ENCODE results near the gene HMGB2. TPM values are rescaled to one million over a fixed set of nuclear protein-coding genes. Genes with fewer than 3 reads are reported as not detected.

HMGB2 gene
- total RNA-seq = 27.9 and 53.8 TPM in 2 replicates

DNA sequence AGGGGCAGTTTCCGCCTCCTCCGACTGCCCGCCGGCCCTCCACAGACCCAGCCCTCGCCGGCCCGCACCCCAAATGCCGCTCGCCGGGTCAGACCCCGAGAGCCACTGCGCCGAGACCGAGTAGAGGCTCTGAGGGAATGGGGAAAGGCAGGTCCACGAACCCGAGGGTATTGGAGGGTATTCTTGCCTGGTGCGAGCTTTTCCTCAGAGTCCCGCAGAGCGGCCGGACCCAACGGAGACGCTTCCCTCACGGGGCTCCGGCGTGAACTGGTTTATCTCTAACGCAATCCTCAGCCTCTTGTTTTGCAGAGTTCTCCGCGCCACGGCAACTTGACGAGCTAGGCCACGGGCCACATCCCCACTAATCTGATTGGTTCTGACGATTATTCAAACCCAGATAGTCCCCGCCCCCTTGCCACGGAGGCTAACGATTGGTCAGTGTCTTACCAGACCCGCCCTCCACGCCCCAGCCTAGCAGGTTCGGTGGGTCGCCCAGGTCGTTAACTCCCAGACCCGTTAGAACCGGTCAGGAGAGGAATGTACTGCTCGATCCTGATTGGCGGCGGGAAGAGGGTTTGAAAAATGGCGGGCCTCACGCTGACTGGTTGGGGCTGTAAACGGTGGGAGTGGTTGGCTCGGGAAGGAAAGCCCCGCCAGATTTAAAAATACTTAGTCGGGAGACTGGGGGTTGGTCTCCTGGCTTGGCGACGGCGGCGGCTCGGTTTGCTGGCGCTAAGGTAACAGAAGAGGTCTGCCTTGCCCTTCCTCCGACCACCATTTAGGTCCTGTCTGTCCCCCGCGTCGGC lies at the start of gene HMGB2:
TSS of gene HMGB2 (minus strand) at position 274 of the 806 bp plus-strand sequence. CDS start 709 bp downstream, outside the sequence.
- FAIRE-seq (peak; percentile 99), DNase-seq (ENCODE audit: low read depth) (peak; percentile 98)
- TF ChIP-seq, protein P1, sequence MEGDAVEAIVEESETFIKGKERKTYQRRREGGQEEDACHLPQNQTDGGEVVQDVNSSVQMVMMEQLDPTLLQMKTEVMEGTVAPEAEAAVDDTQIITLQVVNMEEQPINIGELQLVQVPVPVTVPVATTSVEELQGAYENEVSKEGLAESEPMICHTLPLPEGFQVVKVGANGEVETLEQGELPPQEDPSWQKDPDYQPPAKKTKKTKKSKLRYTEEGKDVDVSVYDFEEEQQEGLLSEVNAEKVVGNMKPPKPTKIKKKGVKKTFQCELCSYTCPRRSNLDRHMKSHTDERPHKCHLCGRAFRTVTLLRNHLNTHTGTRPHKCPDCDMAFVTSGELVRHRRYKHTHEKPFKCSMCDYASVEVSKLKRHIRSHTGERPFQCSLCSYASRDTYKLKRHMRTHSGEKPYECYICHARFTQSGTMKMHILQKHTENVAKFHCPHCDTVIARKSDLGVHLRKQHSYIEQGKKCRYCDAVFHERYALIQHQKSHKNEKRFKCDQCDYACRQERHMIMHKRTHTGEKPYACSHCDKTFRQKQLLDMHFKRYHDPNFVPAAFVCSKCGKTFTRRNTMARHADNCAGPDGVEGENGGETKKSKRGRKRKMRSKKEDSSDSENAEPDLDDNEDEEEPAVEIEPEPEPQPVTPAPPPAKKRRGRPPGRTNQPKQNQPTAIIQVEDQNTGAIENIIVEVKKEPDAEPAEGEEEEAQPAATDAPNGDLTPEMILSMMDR (IDR thresholded peaks at IDR 0.05; ENCODE audit: insufficient read depth, low read length, severe bottlenecking) = no peak
- Histone ChIP-seq H3K4me3 (ENCODE audit: low read depth, low read length) (peak within 1 kb of the TSS; percentile 91), H3K27me3 (ENCODE audit: control insufficient read depth, insufficient read depth, low read length) (no peaks in the 10 kb centered on the region), H3K36me3 (ENCODE audit: control insufficient read depth, insufficient read depth, low read length) (peaks cover 2% of the 10 kb centered on the region)

DNA sequence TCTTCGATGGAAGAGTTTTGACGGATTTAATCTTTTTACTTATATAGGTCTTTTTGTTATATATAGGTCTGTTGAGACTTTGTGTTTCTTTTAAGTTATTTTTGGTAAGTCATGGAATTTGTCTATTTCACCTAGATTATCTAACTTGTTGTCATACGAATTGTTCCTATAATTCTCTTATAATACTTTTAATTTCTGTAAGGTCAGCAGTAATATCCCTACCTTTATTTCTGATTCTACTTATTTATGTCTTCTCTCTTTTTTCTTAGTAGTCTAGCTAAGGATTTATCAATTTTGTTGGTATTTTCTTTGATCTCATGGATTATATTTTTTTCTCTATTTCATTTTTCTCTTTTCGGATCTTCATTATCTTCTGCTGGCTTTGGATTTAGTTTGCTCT lies 48.2 kb upstream of the HMGB2 start:
- Histone ChIP-seq H3K36me3 (ENCODE audit: control insufficient read depth, insufficient read depth, low read length) (no peaks in the 10 kb centered on the region), H3K4me3 (ENCODE audit: low read depth, low read length) (no peak overlapping the region), H3K27me3 (ENCODE audit: control insufficient read depth, insufficient read depth, low read length) (no peaks in the 10 kb centered on the region)
- DNase-seq (ENCODE audit: low read depth) = no peak
- TF ChIP-seq, protein P1 (IDR thresholded peaks at IDR 0.05; ENCODE audit: insufficient read depth, low read length, severe bottlenecking) = no peak
- no peak for FAIRE-seq

DNA sequence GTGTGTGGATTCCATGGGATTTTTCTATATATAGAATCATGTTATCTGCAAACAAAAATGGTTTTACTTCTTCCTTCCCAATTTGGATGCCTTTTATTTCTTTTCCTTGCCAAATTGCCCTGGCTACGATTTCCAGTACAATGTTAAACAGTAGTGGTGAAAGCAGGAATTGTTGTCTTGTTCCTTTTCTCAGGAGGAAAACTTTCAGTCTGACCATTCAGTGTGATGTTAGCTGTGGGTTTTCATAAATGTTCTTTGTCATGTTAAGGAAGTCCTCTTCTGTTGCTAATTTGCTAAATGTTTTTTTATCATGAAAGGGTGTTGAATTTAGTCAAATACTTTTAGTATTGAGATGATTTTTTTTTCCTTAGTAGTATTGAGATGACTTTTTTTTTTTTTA lies 47.5 kb upstream of the HMGB2 start:
- TF ChIP-seq, protein P1 (IDR thresholded peaks at IDR 0.05; ENCODE audit: insufficient read depth, low read length, severe bottlenecking) = no peak
- DNase-seq (ENCODE audit: low read depth) (no peak), FAIRE-seq (no peak)
- H3K4me3 ChIP-seq (ENCODE audit: low read depth, low read length) = no peak overlapping the region
- H3K27me3 ChIP-seq (ENCODE audit: control insufficient read depth, insufficient read depth, low read length) = no peaks in the 10 kb centered on the region
- H3K36me3 ChIP-seq (ENCODE audit: control insufficient read depth, insufficient read depth, low read length) = no peaks in the 10 kb centered on the region

DNA sequence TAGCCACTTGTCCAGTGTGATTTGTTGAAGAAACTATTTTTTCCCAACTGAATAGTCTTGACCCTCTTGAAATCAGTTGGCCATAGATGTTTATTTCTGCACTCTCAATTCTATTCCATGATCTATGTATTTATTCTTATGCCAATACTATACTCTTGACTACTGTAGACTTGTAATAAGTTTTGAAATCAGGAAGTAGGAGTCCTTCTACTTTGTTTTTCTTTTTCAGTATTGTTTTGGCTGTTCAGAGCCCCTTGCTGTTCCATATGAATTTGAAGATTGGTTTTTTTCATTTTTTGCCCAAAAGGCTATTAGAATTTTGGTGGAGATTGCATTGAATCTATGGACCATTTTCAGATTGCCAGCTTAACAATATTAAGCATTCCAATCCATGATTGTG lies 46.8 kb upstream of the HMGB2 start:
- no peak for DNase-seq (ENCODE audit: low read depth)
- TF ChIP-seq, protein P1 (IDR thresholded peaks at IDR 0.05; ENCODE audit: insufficient read depth, low read length, severe bottlenecking) = no peak

DNA sequence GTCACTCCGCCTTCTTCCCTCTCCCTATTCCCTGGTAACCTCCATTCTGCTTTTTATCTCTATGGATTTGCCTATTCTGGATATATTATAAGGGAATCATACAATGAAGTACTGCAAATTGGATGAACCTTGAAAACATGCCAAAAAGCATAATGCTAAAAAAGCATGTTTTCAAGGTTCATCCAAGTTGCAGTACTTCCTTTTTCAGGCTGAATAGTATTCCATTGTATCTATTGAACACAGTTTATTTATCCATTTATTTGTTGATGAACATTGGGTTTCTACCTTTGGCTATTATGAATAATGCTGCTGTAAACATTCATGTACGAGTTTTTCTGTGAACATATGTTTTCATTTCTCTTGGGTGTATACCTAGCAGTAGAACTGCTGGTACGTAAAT lies 45.8 kb upstream of the HMGB2 start:
- TF ChIP-seq, protein P1 (IDR thresholded peaks at IDR 0.05; ENCODE audit: insufficient read depth, low read length, severe bottlenecking) = no peak
- FAIRE-seq = no peak
- peaks cover 2% of the 10 kb centered on the region for H3K36me3 ChIP-seq (ENCODE audit: control insufficient read depth, insufficient read depth, low read length)
- DNase-seq (ENCODE audit: low read depth) = no peak
- no peaks in the 10 kb centered on the region for H3K27me3 ChIP-seq (ENCODE audit: control insufficient read depth, insufficient read depth, low read length)
- no peak overlapping the region for H3K4me3 ChIP-seq (ENCODE audit: low read depth, low read length)

More for the DNA sequence above, 46.8 kb upstream of the HMGB2 start:
- H3K36me3 ChIP-seq (ENCODE audit: control insufficient read depth, insufficient read depth, low read length) = no peaks in the 10 kb centered on the region
- H3K4me3 ChIP-seq (ENCODE audit: low read depth, low read length) = no peak overlapping the region
- no peak for FAIRE-seq
- H3K27me3 ChIP-seq (ENCODE audit: control insufficient read depth, insufficient read depth, low read length) = no peaks in the 10 kb centered on the region
